ENCODE results near the gene SPOCK2.

- TF ChIP-seq POLR2AphosphoS5 (IDR thresholded peaks at IDR 0.05; ENCODE audit: low read depth, low read length) (no peak), TAF1 (IDR thresholded peaks at IDR 0.05; ENCODE audit: borderline replicate concordance, insufficient read depth, low read length) (peak; percentile 17; the same call in 1 of the 2 replicates), REST (IDR thresholded peaks at IDR 0.05; ENCODE audit: insufficient read depth in 1 of 2, low read depth in 2 of 2, low read length in 2 of 2) (no peak), SIN3A (IDR thresholded peaks at IDR 0.05; ENCODE audit: borderline replicate concordance, insufficient read depth, low read length) (no peak)
Observed at GRCh38 chr10:72097448-72098300, 9.3 kb upstream of the SPOCK2 start.

All from PFSK-1 (cell line).